Peyer's patch (tissue), 4 donors: ENCODE measurements around the gene LINGO4.

Experiments used
- POLR2A ChIP-seq, 2 donors: fragments of 450-650 bp; IDR thresholded peaks; one replicate each; pipeline ENCODE4 v1.5.1; 2017; ENCODE audit warnings: antibody characterized with exemption in 2 of 2, mild to moderate bottlenecking in 2 of 2, moderate library complexity in 2 of 2
- TF ChIP-seq, protein P1 (sequence below), 6 experiments: fragments of 450-650 bp in 4 of 6; fragments of 200-600 bp in 2 of 6; sonication (generic) in 1 of 6; IDR thresholded peaks; one replicate each; pipeline ENCODE4 v1.5.1; 2017 to 2019; ENCODE audit warnings: antibody characterized with exemption in 6 of 6, mild to moderate bottlenecking in 3 of 6, moderate library complexity in 1 of 6

DNA sequence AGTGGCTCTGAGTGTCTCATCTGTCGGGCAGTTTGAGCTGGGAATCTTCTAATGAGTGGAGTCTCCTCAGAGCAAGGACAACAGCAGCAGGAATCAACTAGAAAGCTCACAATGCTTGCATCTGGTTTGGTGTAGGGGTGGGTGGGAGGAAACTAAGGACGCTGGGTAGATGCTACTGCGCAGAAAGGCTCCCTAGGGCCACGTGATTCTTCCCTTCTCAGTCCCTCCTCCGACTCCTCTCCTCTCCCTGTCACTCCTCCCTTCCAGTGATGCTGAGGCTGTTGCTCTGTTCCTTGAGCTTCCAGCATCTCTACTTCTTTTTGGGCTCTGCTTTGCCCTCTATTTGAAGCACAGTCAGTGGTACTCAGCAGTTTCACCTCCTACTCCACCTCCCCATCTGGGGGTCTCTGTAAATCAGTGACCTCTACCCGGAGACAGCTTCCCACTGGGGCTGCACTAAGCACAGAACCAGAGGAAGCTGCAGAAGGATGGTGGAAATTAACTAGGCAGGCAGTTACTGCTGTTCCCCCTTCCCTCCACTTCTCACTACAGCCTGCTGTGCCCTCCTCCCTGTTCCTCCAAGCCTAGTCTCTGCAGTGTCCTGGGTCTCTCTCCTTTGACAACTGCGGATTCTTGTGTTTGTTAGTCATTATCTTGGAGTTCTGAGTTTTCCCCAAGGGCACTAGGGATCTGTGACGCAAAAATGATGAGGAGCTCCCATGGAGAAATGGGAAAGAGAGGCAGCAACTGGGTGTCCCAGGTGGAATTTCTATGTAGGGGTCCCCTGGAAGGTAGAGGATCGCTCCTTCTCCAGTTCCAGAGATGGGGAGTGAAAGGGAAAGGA lies 5.8 kb downstream of the LINGO4 start:
- TF ChIP-seq, protein P1, sequence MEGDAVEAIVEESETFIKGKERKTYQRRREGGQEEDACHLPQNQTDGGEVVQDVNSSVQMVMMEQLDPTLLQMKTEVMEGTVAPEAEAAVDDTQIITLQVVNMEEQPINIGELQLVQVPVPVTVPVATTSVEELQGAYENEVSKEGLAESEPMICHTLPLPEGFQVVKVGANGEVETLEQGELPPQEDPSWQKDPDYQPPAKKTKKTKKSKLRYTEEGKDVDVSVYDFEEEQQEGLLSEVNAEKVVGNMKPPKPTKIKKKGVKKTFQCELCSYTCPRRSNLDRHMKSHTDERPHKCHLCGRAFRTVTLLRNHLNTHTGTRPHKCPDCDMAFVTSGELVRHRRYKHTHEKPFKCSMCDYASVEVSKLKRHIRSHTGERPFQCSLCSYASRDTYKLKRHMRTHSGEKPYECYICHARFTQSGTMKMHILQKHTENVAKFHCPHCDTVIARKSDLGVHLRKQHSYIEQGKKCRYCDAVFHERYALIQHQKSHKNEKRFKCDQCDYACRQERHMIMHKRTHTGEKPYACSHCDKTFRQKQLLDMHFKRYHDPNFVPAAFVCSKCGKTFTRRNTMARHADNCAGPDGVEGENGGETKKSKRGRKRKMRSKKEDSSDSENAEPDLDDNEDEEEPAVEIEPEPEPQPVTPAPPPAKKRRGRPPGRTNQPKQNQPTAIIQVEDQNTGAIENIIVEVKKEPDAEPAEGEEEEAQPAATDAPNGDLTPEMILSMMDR (IDR thresholded peaks at IDR 0.05) = no peak
- no peak for TF ChIP-seq POLR2A (IDR thresholded peaks at IDR 0.05)
